GDM1 (cell line): ENCODE data around the gene ALK.

Source experiments
- DNase-seq: peaks from one replicate; lab custom pipeline; 2025; lab: John Stamatoyannopoulos, UW

The ALK gene

GRCh38 chr2:29489568-29489967, 431.8 kb downstream of the ALK start:
- DNase-seq, result no peak

- DNase-seq, result no peak
Observed at GRCh38 chr2:29487967-29488555, 433.3 kb downstream of the ALK start.

- DNase-seq, result no peak
Observed at GRCh38 chr2:29485631-29486030, 435.8 kb downstream of the ALK start.

DNA sequence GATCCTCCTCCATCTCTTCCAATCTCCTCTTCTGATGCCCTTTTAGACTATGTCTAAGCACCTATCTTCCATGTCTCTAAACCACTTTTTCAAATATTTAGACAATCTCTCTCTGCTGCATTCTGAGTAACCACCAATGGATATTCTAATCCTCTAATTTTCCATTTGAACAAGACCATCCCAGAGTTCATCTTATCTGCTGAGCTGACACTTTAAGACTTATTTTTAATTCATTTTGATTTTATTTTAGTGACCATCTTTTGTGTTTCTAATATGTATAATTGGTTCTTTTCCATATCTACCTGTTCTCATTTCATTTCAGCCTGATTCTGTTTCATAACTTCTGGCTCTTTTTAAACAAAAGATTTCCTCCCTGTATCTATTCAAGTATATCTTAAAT, 436.3 kb downstream of the ALK start:
- no peak for DNase-seq

GRCh38 chr2:29482867-29483266, 438.5 kb downstream of the ALK start:
- no peak for DNase-seq

- no peak for DNase-seq
Observed at GRCh38 chr2:29482348-29482747, 439.0 kb downstream of the ALK start.

- DNase-seq, result no peak
Observed at GRCh38 chr2:29481313-29481712, 440.1 kb downstream of the ALK start.

- DNase-seq, result peak; percentile 83
Observed at GRCh38 chr2:29480426-29480825, 441.0 kb downstream of the ALK start.

DNA sequence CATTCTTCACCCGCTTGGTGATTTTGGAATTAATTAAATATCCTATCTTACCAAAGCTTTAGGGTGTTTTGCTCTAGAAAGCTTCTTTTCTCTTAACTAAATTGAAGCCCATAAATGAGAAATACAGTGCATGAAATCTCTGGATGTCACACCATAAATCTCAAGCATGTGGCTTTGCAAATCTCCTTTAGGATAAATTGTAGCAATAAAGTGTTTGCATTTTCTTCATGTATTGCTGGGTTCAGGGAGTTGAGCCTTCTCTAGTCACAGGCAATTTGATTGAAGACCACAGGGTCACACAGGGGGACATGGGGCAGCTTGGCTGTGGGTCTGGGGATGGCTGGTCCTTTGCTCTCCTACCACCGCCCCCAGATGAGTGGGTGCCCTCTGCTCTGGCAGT, 442.0 kb downstream of the ALK start:
- no peak for DNase-seq

DNA sequence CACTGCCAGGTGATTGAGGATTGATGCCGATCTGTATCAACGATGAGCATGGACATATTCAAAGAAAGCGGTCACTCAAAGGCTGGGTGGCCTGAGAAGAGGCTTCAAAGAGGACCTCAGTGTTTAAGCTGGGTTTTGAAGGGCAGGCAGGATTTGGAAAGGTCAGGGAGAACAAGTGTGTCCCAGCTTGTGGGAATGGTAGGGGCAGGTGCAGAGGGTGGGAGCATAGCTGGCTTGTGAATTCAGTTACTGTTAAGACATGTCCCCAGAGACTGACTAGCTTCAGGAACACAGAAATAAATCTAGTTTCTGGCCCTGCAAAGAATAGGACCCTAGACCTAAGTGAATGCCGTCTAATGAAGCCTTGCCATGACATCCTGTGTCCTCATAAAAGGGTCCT, 442.7 kb downstream of the ALK start:
- no peak for DNase-seq

DNA sequence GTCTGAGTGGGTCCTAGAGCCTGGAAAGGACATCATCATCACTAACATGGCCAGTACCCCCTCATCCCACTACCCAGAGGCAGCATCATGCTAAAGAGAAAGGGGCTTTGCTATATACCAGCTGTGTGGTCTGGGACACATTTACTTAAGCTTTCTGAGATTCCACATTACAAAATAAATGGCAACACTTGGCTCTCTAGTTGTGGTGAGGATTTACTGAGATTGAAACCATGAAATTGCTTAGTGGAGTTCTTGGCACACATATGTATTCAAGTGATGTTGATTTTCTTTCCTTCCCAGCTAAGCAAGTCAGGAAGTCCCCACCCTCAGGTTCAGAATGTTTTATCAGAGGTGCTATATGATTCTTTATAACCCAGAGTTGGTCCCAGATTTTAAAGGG, 444.2 kb downstream of the ALK start:
- no peak for DNase-seq

DNA sequence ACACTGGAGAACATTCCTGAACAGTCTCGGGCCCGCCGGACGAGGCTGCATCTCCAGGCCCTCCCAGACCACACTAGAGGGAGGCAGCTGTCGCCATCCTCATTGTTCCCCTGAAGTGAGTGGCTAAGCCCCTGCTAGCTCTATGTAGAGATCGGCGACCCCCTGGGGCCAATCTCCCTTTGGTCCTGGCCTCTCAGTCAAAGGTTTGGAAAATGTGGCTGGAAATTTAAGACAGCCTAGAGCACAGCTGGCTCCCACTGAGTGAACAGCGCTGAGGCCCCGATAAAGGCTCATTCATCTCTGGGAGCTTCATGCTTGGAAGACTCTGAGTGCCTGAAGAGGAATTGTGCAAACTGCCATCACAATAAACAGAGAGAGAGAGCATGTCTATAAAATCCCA, 445.9 kb downstream of the ALK start:
- DNase-seq, result no peak

DNA sequence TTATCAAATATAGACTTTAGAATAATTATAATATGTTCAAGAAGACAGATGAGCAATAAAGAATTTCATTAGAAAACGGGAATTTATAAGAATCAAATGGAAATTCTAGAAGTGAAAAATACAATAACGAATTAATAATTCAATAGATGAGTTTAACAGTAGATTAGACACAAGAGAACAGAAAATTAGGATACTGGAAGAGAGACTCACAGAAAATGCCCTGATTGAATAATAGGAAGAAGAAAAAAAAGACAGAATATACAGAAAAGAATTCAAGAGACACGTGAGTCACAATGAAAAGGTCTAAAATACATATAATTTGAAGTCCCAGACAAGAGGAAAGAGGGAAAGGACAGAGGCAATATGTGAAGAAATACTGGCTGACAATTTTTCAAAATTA, 451.4 kb downstream of the ALK start:
- DNase-seq, result no peak

DNA sequence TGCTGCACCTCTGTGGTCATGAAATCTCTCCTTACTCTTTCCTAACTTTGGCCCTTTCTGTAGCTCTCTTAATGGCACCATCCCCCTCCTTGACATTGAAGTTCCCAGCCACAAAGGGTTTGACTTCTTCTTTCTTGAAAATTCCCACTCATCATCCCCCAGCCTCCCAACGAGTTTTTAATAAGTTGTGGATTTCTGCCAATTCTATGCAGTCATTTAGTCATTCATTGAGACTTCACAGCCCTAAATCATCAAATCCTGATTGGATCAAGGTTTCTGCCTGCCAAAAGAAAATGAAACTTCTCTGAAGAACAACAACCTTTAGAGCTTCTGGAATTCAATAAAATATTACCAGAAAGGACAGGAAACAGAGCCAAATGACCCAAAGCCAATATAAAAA, 451.9 kb downstream of the ALK start:
- DNase-seq, result no peak

GRCh38 chr2:29463181-29463900, 458.0 kb downstream of the ALK start:
- no peak for DNase-seq

DNA sequence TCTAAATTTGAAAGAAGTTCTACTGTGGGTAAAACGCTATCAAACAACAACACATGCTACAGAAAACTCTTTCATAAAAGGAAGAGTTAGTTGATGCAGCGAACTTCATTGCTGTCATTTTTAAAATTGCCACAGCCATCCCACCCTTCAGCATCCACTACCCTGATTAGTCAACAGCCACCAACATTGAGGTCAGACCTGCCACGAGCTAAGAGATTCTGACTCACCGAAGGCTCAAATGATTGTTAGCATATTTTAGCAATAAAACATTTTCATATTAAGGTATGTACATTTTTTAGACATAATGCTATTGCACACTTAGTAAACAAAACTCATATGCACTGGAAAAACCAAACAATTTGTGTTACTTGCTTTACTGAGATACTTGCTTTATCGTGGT, 459.1 kb downstream of the ALK start:
- DNase-seq, result no peak

GRCh38 chr2:29460190-29460589, 461.2 kb downstream of the ALK start:
- no peak for DNase-seq

GRCh38 chr2:29459445-29460179, 461.8 kb downstream of the ALK start:
- no peak for DNase-seq

- DNase-seq, result no peak
Observed at GRCh38 chr2:29456429-29456828, 465.0 kb downstream of the ALK start.

DNA sequence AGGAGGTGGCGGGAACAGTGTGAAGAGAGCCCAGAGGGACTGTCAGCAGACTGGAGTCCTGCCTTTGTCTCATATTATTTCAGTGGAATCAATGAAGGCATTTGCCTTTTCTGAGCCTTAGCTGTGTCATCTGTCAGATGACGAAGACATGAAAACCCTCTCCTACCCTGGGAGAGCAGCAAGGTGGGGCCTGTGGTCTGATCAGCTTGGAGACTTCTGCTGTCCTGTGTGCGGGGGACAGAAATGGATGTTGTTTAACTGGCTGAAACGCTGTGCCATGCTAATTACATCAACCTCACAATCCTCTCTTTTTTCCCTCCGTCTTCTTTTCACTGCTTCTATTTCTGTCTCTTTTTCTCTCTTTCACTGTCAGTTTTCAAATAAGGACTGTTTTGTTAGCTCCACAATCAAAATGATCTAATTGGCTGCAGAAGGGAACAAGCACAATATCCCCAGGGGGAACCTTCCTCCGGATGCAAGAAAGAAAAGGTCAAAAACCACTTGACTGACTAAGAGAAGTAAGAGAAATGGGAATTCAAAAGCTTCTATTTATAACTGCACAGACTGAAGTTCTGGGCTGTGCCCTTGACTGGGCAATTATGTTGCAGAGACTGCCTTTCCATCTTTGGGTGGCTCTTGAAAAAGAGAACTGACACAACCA, 466.1 kb downstream of the ALK start:
- DNase-seq, result peak; percentile 73

GRCh38 chr2:29452036-29452435, 469.4 kb downstream of the ALK start:
- no peak for DNase-seq

DNA sequence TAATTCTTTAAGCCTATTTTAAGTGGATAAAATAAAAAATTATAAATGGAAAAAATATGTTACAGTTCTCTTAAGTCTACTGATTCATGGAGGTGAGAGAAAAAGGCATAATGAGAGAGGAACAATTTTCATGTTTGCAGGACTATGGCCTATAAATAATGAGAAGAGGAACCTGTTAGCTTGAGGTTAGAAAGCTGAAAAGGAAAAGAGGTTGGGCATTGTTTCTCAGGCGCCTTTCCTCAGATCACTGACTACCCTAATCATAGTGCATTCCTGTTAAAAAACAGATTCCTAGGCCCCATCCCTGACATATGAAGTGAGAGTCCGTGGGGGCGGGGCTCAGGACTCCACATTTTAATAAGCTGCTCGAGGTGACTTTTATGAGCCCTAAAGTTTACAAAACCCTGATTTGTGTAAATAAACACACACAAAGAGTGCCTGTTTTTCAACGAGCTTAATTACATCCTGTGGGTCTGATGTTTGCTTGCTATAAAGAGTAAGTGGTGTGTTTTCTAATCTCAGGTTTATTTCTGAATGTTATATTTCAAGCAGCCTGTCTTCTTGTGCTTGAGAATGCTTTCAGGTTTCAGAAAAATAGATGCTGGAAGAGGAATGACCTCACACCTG, 470.7 kb downstream of the ALK start:
- peak; percentile 64 for DNase-seq
